Measurements from ENCODE around the gene SYT13.

SYT13 gene

GRCh38 chr11:45239733-45240132, 46.4 kb downstream of the SYT13 start:
- DNase-seq (ENCODE audit: low spot score): no peak
- no peak overlapping the region for H3K27ac ChIP-seq
- TF ChIP-seq, protein P1, sequence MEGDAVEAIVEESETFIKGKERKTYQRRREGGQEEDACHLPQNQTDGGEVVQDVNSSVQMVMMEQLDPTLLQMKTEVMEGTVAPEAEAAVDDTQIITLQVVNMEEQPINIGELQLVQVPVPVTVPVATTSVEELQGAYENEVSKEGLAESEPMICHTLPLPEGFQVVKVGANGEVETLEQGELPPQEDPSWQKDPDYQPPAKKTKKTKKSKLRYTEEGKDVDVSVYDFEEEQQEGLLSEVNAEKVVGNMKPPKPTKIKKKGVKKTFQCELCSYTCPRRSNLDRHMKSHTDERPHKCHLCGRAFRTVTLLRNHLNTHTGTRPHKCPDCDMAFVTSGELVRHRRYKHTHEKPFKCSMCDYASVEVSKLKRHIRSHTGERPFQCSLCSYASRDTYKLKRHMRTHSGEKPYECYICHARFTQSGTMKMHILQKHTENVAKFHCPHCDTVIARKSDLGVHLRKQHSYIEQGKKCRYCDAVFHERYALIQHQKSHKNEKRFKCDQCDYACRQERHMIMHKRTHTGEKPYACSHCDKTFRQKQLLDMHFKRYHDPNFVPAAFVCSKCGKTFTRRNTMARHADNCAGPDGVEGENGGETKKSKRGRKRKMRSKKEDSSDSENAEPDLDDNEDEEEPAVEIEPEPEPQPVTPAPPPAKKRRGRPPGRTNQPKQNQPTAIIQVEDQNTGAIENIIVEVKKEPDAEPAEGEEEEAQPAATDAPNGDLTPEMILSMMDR (IDR thresholded peaks at IDR 0.05): no peak
- no peak overlapping the region for H3K4me3 ChIP-seq

GRCh38 chr11:45238724-45239123, 47.4 kb downstream of the SYT13 start:
- TF ChIP-seq, protein P1 (IDR thresholded peaks at IDR 0.05): no peak
- Histone ChIP-seq H3K4me3 (no peak overlapping the region), H3K27ac (no peak overlapping the region)
- DNase-seq (ENCODE audit: low spot score): no peak

- TF ChIP-seq, protein P1 (IDR thresholded peaks at IDR 0.05): no peak
- Histone ChIP-seq H3K27ac (no peak overlapping the region), H3K4me3 (no peak overlapping the region)
- DNase-seq (ENCODE audit: low spot score): no peak
Measured at GRCh38 chr11:45237711-45238315, 48.3 kb downstream of the SYT13 start.

GRCh38 chr11:45234306-45235006, 51.7 kb downstream of the SYT13 start:
- H3K27ac ChIP-seq: no peak overlapping the region
- no peak overlapping the region for H3K4me3 ChIP-seq
- TF ChIP-seq, protein P1 (IDR thresholded peaks at IDR 0.05): no peak
- DNase-seq (ENCODE audit: low spot score): no peak

- H3K4me3 ChIP-seq: no peak overlapping the region
- TF ChIP-seq, protein P1 (IDR thresholded peaks at IDR 0.05): peak; percentile 9
- H3K27ac ChIP-seq: no peak overlapping the region
- no peak for DNase-seq (ENCODE audit: low spot score)
Measured at GRCh38 chr11:45233804-45234170, 52.4 kb downstream of the SYT13 start.

- no peak overlapping the region for H3K27ac ChIP-seq
- TF ChIP-seq, protein P1 (IDR thresholded peaks at IDR 0.05): peak; percentile 68
- no peak overlapping the region for H3K4me3 ChIP-seq
- peak; percentile 81 for DNase-seq (ENCODE audit: low spot score)
Measured at GRCh38 chr11:45233121-45233803, 52.9 kb downstream of the SYT13 start.
